Activated B cell treated with CpG ODN at 0.5 μM for 24 hours (primary cell): ENCODE results near the gene CNOT2. TPM values are rescaled to one million over a fixed set of nuclear protein-coding genes. Genes with fewer than 3 reads are reported as not detected.

ENCODE experiments used
- ATAC-seq: fragments of 200-7000 bp; cut with Tn5 transposase; one replicate; pipeline ENCODE4 v1.10.0; 2021; ENCODE audit warnings: low read depth, mild to moderate bottlenecking, moderate library complexity
- CTCF ChIA-PET: fragments of 350-600 bp; sonication (Branson Sonifier 250); formaldehyde crosslinking; loops from one replicate; lab custom pipeline; 2021; ENCODE audit warnings: antibody characterized with exemption; lab: Charles Lee
- POLR2A ChIA-PET: fragments of 350-600 bp; sonication (Branson Sonifier 250); formaldehyde crosslinking; loops from one replicate; lab custom pipeline; 2021; ENCODE audit warnings: antibody characterized with exemption; lab: Charles Lee
- DNase-seq: peaks from one replicate; pipeline ENCODE4 v3.0.0; 2022
- H3K27ac Mint-ChIP-seq: one replicate; pipeline ENCODE4 v1.8.0; 2020; ENCODE audit warnings: mixed read lengths
- H3K27me3 Mint-ChIP-seq: one replicate; pipeline ENCODE4 v1.8.0; 2021; ENCODE audit warnings: mixed read lengths
- H3K36me3 Mint-ChIP-seq: one replicate; pipeline ENCODE4 v1.8.0; 2021; ENCODE audit warnings: low read depth, mixed read lengths
- H3K4me1 Mint-ChIP-seq: one replicate; pipeline ENCODE4 v1.8.0; 2021; ENCODE audit warnings: mixed read lengths
- H3K4me3 Mint-ChIP-seq: one replicate; pipeline ENCODE4 v1.8.0; 2020; ENCODE audit warnings: mild to moderate bottlenecking, mixed read lengths
- H3K9me3 Mint-ChIP-seq: one replicate; pipeline ENCODE4 v1.8.0; 2020; ENCODE audit warnings: mixed read lengths
- CTCF ChIP-seq: fragments of 200-600 bp; IDR thresholded peaks from one replicate; pipeline ENCODE4 v1.8.0; 2022; ENCODE audit warnings: antibody characterized with exemption, mild to moderate bottlenecking
- intact Hi-C: fragments of 100-400 bp; cut with micrococcal nuclease; formaldehyde crosslinking; loops from one replicate; pipeline ENCODE4 v1.15.1; 2024
- total RNA-seq: library from RNA; stranded (reverse); gene quantifications from 2 replicates; pipeline ENCODE4 v1.2.3, GENCODE V29; 2022

CNOT2 gene
- total RNA-seq, 1 donor from 2014 or later = 98.1 TPM

GRCh38 chr12:70214972-70215617, 28.1 kb upstream of the CNOT2 start:
- H3K27ac Mint-ChIP-seq = no peak overlapping the region
- CTCF ChIA-PET = no interaction called here
- no peaks in the 10 kb centered on the region for H3K4me1 Mint-ChIP-seq
- TF ChIP-seq CTCF = no peak
- intact Hi-C loops = no loop called here
- H3K9me3 Mint-ChIP-seq = peaks cover 16% of the 10 kb centered on the region
- no peak overlapping the region for H3K4me3 Mint-ChIP-seq
- no peaks in the 10 kb centered on the region for H3K27me3 Mint-ChIP-seq
- peaks cover 15% of the 10 kb centered on the region for H3K36me3 Mint-ChIP-seq
- ATAC-seq = no peak
- no peak for DNase-seq
- POLR2A ChIA-PET = interaction anchor here (0.6 kb wide), 1 partner anchor 27 kb away, joined by 3 read pairs; no protein-coding TSS in a partner anchor

- TF ChIP-seq CTCF = no peak
- Mint-ChIP-seq H3K9me3 (peaks cover 10% of the 10 kb centered on the region), H3K36me3 (peaks cover 22% of the 10 kb centered on the region), H3K27me3 (no peaks in the 10 kb centered on the region), H3K4me1 (no peaks in the 10 kb centered on the region), H3K27ac (no peak overlapping the region), H3K4me3 (no peak overlapping the region)
- ATAC-seq = no peak
- POLR2A ChIA-PET = no interaction called here
- DNase-seq = no peak
- intact Hi-C loops = no loop called here
- CTCF ChIA-PET = no interaction called here
Measured at GRCh38 chr12:70217416-70217815, 25.8 kb upstream of the CNOT2 start.

- ChIA-PET CTCF (no interaction called here), POLR2A (no interaction called here)
- peaks cover 13% of the 10 kb centered on the region for H3K36me3 Mint-ChIP-seq
- H3K27me3 Mint-ChIP-seq = no peaks in the 10 kb centered on the region
- no peak for DNase-seq
- no peak overlapping the region for H3K4me3 Mint-ChIP-seq
- ATAC-seq = no peak
- no peak overlapping the region for H3K27ac Mint-ChIP-seq
- TF ChIP-seq CTCF = no peak
- H3K9me3 Mint-ChIP-seq = no peaks in the 10 kb centered on the region
- intact Hi-C loops = no loop called here
- no peaks in the 10 kb centered on the region for H3K4me1 Mint-ChIP-seq
Measured at GRCh38 chr12:70221626-70222025, 21.6 kb upstream of the CNOT2 start.

GRCh38 chr12:70227911-70228310, 15.3 kb upstream of the CNOT2 start:
- CTCF ChIA-PET = no interaction called here
- ATAC-seq (no peak), DNase-seq (no peak)
- Mint-ChIP-seq H3K27me3 (no peaks in the 10 kb centered on the region), H3K27ac (no peak overlapping the region), H3K9me3 (no peaks in the 10 kb centered on the region), H3K4me1 (no peaks in the 10 kb centered on the region), H3K4me3 (no peak overlapping the region), H3K36me3 (peaks cover 6% of the 10 kb centered on the region)
- POLR2A ChIA-PET = no interaction called here
- TF ChIP-seq CTCF = no peak
- intact Hi-C loops = no loop called here

- Mint-ChIP-seq H3K27ac (no peak overlapping the region), H3K4me3 (no peak overlapping the region), H3K9me3 (no peaks in the 10 kb centered on the region), H3K4me1 (no peaks in the 10 kb centered on the region), H3K27me3 (no peaks in the 10 kb centered on the region), H3K36me3 (peaks cover 1% of the 10 kb centered on the region)
- no peak for TF ChIP-seq CTCF
- no peak for DNase-seq
- ChIA-PET CTCF (no interaction called here), POLR2A (interaction anchor here (1.0 kb wide), 1 partner anchor 13 kb away, joined by 3 read pairs; no protein-coding TSS in a partner anchor)
- ATAC-seq = no peak
- intact Hi-C loops = no loop called here
Measured at GRCh38 chr12:70230934-70231606, 12.2 kb upstream of the CNOT2 start.
